IMR-90 (cell line): ENCODE results near the gene KNCN. TPM values are rescaled to one million over a fixed set of nuclear protein-coding genes. Genes with fewer than 3 reads are reported as not detected.

Source experiments
- BHLHE40 ChIP-seq: fragments of 150-350 bp; IDR thresholded peaks from 2 replicates; pipeline ENCODE4 v1.6.1; 2016; ENCODE audit warnings: mild to moderate bottlenecking, low read depth, low read length
- SMC3 ChIP-seq: fragments of 150-350 bp; IDR thresholded peaks from 2 replicates; pipeline ENCODE4 v1.6.1; 2016; ENCODE audit warnings: low read depth, mild to moderate bottlenecking, antibody characterized with exemption, low read length, moderate library complexity
- polyA plus RNA-seq, 3 experiments: library from polyadenylated mRNA; depleted of rRNA; stranded (reverse); fragments of >200 nt; gene quantifications; 2 replicates each; pipeline ENCODE4 v1.2.3, GENCODE V29; 2012; ENCODE audit warnings: low replicate concordance in 1 of 3
- total RNA-seq: library from RNA; depleted of rRNA; stranded (reverse); fragments of >200 nt; gene quantifications from 2 replicates; pipeline ENCODE4 v1.2.3, GENCODE V29; 2012
- TF ChIP-seq, protein P1 (sequence below): conservative IDR thresholded peaks from 2 replicates; pipeline ENCODE4 v1.5.1; 2012; ENCODE audit warnings: mild to moderate bottlenecking, low read depth, low read length, improper control_type of control experiment

Gene KNCN
- total and polyA plus RNA-seq, 2 of the 4 experiments (the other 2 are of a cell fraction): not detected

DNA sequence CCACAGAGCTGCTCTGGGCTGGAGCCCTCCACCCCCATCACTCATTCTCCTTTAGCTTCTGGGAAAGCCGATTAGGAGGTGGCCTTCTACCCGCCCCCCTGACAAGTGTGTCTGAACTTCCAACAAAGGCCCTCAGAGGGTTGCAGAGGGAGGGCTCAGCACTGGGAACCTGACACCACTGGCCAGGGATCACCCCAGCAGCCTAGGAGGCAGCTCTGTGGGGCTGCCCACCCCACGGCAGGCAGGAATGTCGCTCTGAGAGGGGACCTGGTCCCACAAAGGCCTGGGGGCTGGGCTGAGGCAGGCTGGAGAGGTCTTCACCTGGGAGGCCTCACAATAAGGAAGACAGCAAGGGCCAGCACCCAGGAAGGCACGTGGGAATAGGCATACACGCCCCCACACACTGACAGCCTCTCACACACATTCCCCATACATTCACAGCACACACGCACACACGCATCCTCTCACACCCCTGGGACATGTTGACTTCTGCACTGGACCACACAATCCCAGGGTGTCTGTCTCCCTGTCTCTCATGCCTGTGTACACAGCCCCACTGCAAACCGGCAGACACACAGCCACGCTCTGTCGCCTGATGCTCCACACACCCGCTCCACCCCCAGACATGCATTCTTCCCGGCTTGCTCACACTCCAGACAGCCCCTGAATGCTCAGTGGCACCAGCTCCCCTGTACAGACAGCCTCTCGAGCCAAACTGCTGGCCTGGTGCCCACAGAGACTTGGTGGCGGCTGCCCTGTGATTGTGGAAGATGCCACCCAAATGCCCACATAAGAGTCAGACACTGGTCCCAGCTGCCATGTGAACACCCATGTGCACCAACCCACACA is 31.2 kb downstream of the KNCN start (continued):
- TF ChIP-seq, protein P1, sequence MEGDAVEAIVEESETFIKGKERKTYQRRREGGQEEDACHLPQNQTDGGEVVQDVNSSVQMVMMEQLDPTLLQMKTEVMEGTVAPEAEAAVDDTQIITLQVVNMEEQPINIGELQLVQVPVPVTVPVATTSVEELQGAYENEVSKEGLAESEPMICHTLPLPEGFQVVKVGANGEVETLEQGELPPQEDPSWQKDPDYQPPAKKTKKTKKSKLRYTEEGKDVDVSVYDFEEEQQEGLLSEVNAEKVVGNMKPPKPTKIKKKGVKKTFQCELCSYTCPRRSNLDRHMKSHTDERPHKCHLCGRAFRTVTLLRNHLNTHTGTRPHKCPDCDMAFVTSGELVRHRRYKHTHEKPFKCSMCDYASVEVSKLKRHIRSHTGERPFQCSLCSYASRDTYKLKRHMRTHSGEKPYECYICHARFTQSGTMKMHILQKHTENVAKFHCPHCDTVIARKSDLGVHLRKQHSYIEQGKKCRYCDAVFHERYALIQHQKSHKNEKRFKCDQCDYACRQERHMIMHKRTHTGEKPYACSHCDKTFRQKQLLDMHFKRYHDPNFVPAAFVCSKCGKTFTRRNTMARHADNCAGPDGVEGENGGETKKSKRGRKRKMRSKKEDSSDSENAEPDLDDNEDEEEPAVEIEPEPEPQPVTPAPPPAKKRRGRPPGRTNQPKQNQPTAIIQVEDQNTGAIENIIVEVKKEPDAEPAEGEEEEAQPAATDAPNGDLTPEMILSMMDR: no peak
- TF ChIP-seq SMC3 (no peak), BHLHE40 (peak; percentile 63)
